ENCODE results near the gene GRID2.
"Not testable (repeated sequence)": the region's sequence is repeated elsewhere in the genome, so short reads cannot be mapped to it uniquely, and the experiment has no call there.

Gene GRID2

GRCh38 chr4:92305878-92306520, 2.2 kb downstream of the GRID2 start:
- DNase-seq = no peak

- DNase-seq = no peak
Observed at GRCh38 chr4:92307181-92307580, 3.4 kb downstream of the GRID2 start.

GRCh38 chr4:92307866-92308265, 4.1 kb downstream of the GRID2 start:
- DNase-seq = no peak

- no peak for DNase-seq
Observed at GRCh38 chr4:92317047-92317446, 13.3 kb downstream of the GRID2 start.

GRCh38 chr4:92328095-92328494, 24.3 kb downstream of the GRID2 start:
- DNase-seq = no peak

GRCh38 chr4:92333016-92333415, 29.2 kb downstream of the GRID2 start:
- no peak for DNase-seq

- no peak for DNase-seq
Observed at GRCh38 chr4:92334716-92335350, 31.1 kb downstream of the GRID2 start.

- DNase-seq = no peak
Observed at GRCh38 chr4:92339676-92340075, 35.9 kb downstream of the GRID2 start.

- DNase-seq = no peak
Observed at GRCh38 chr4:92344216-92344615, 40.5 kb downstream of the GRID2 start.

GRCh38 chr4:92346289-92346688, 42.5 kb downstream of the GRID2 start:
- no peak for DNase-seq

- no peak for DNase-seq
Observed at GRCh38 chr4:92357966-92358365, 54.2 kb downstream of the GRID2 start.

GRCh38 chr4:92359491-92359890, 55.7 kb downstream of the GRID2 start:
- no peak for DNase-seq

- no peak for DNase-seq
Observed at GRCh38 chr4:92362028-92362427, 58.3 kb downstream of the GRID2 start.

- DNase-seq = no peak
Observed at GRCh38 chr4:92368653-92369052, 64.9 kb downstream of the GRID2 start.

- no peak for DNase-seq
Observed at GRCh38 chr4:92381616-92382015, 77.8 kb downstream of the GRID2 start.

GRCh38 chr4:92382128-92382527, 78.4 kb downstream of the GRID2 start:
- no peak for DNase-seq

GRCh38 chr4:92387459-92388069, 83.8 kb downstream of the GRID2 start:
- no peak for DNase-seq

- no peak for DNase-seq
Observed at GRCh38 chr4:92399032-92399431, 95.3 kb downstream of the GRID2 start.

GRCh38 chr4:92403525-92403924, 99.8 kb downstream of the GRID2 start:
- DNase-seq = not testable (repeated sequence)

GRCh38 chr4:92406488-92406887, 102.7 kb downstream of the GRID2 start:
- no peak for DNase-seq

- no peak for DNase-seq
Observed at GRCh38 chr4:92421920-92422319, 118.2 kb downstream of the GRID2 start.

GRCh38 chr4:92433272-92433758, 129.5 kb downstream of the GRID2 start:
- DNase-seq = no peak

GRCh38 chr4:92438722-92439121, 135.0 kb downstream of the GRID2 start:
- not testable (repeated sequence) for DNase-seq

- DNase-seq = not testable (repeated sequence)
Observed at GRCh38 chr4:92442131-92442530, 138.4 kb downstream of the GRID2 start.
